Motor neuron (in vitro differentiated cells): ENCODE results near the gene TWIST2. TPM values are rescaled to one million over a fixed set of nuclear protein-coding genes. Genes with fewer than 3 reads are reported as not detected.
A peak's percentile ranks its signal among the peaks of the same experiment; 100 is the strongest.

Experiments
- ATAC-seq, 8 experiments: fragments of 200-7000 bp; cut with Tn5 transposase; replicated peaks in 6 of 8; 2 replicates each; pipeline ENCODE4 v1.8.0; 2021; ENCODE audit warnings: mild to moderate bottlenecking in 8 of 8, moderate library complexity in 8 of 8
- H3K27ac ChIP-seq, 2 donors: fragments of 250-450 bp; sonication (Bioruptor Pico); 2 replicates each; pipeline ENCODE4 v1.9.0; 2021; ENCODE audit warnings: antibody characterized with exemption in 2 of 2, mild to moderate bottlenecking in 2 of 2, moderate library complexity in 1 of 2
- H3K4me1 ChIP-seq, 2 donors: fragments of 250-450 bp; sonication (Bioruptor Pico); replicated peaks in 1 of 2; 2 replicates each; pipeline ENCODE4 v1.6.1; 2021; ENCODE audit warnings: antibody characterized with exemption in 2 of 2, mild to moderate bottlenecking in 2 of 2, moderate library complexity in 1 of 2
- H3K4me3 ChIP-seq, 5 donors: fragments of 250-450 bp; sonication (Bioruptor Pico); 2 replicates each; pipeline ENCODE4 v1.9.0; 2021; ENCODE audit warnings: antibody characterized with exemption in 5 of 5, mild to moderate bottlenecking in 5 of 5, moderate library complexity in 4 of 5
- WGBS, 10 experiments: fragments of 450-650 bp; shearing (Covaris generic); methylation state at CpG; one replicate each; pipeline ENCODE4 v1.0.0; 2022; 5-methylcytosine and 5-hydroxymethylcytosine counted together
- in situ Hi-C, 9 experiments: fragments of 400-800 bp; cut with MboI; loops; one replicate each; pipeline ENCODE4 v1.15.0; 2021; ENCODE audit warnings: low sequenced_read_pairs in 9 of 9, low pct_unique_long_range_greater_than_20kb in 2 of 9; ENCODE audit not compliant: unreplicated experiment in 9 of 9
- total RNA-seq, 8 experiments: library from RNA; unstranded; fragments of 300-600 nt; gene quantifications; 2 replicates each; pipeline versions ENCODE4 v1.2.3 to v1.2.4, GENCODE V29; 2022

Gene TWIST2
- total RNA-seq, 8 experiments from 2014 or later, result 1.00 to 41.3 (median 9.5) TPM; not detected in 3

DNA sequence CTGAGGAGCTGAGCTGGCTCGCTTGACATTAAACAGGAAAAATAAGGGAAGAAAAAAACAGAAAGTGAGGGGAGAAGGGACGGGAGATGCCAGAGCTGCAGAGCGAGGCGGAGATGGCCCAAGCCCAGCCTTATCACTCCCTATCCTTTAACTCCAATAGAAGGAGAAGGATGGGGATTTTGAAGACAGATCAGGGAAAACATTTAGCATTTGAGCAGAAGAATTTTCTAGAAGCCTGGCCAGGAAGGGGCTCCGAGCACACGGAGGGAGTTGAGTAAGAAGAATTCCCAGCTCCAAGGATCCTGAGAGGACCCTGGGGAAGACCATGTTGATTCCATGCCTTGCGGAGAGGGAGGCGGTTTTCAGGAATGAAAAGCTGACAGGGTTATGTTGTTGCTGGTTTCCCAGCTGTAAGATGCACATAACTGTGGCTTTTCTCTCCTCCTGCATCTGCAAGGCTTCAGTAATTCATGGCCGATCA is 35.6 kb downstream of the TWIST2 start:
- Histone ChIP-seq H3K4me3 (no peak overlapping the region), H3K27ac (no peak overlapping the region), H3K4me1 (peaks cover 9 to 10% of the 10 kb centered on the region in 2 donors)
- in situ Hi-C loops, result no loop called here
- WGBS, 10 experiments, result 16 to 100% (median 85%) methylated on average over 1 to 8 of the region's 9 CpGs; no CpG with 5 or more reads in 2 of the 10 experiments
- peak in 3 of 8 experiments; percentile 13 to 58 (median 44) for ATAC-seq

DNA sequence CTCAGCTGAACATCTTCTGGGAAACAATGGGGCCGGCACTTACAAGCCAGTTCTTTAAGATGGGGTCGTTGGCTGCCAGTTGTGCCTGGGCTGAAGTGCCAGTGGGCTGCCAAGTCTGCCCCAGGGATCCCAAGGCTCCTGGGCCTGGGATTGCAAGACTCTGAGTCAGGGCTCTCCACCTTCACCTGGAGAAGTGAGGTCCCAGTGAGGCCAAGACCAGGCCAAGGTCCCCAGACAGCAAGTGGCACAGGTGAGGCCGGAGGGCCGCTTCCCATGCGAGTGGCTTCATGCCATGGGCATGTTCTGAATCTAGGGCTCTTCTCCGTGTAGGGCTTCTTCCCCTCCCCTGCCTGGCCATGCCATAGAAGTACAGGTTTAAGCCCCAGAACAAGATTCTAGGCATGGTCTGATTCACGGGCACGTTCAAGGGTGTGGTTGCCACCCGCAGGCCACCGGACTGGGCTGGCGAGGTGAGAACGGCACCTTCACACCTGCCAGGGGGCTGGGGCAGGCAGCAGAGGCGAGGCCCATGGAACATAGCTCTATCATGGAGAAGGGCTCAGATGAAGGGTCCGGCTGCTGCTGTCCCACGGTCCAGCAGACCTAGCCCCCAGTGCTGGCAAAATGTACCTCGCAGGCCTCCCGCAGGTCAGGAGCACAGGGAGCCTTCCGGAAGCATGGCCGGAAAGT is 36.4 kb downstream of the TWIST2 start:
- Histone ChIP-seq H3K4me1 (peaks cover 1 to 4% of the 10 kb centered on the region in 2 donors), H3K4me3 (no peak overlapping the region), H3K27ac (no peak overlapping the region)
- no peak for ATAC-seq
- WGBS, 10 experiments, result 30 to 100% (median 67%) methylated on average over 1 to 7 of the region's 19 CpGs; no CpG with 5 or more reads in 3 of the 10 experiments
- in situ Hi-C loops, result no loop called here

DNA sequence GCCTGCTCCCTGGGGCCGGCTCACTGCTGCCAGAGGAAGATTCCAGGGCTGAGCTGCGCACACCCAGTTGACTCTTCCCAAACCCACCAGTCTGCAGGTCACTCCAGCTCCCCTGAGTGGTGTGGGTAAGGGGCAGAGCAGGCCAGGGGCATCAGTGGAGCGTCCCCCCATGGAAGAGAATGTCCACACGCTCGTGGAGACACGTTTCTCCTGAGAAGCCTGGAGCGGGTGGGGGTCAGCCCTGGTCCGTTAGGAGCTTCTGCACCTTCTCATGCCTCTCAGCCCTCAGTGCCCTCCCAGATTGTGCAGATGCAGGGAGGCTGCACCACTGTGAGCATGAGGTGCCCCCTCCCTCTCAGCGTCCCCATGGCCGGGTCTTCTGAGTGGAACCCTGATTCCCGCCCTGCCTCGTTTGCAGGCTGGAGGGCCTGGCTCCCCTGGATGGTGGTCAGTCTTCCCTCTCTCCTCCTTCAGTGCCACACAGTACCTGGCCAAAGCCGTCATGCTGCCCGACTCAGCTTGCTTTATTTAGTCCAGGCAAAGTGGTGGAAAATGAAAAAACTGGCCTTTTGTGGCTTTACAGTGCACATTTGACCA is 37.0 kb downstream of the TWIST2 start:
- ATAC-seq, result no peak
- H3K27ac ChIP-seq, result no peak overlapping the region
- 80 to 94% (median 90%) methylated on average over 2 to 5 of the region's 14 CpGs; no CpG with 5 or more reads in 7 of the 10 experiments for WGBS, 10 experiments
- in situ Hi-C loops, result no loop called here
- no peak overlapping the region for H3K4me3 ChIP-seq
- peaks cover 0 to 3% of the 10 kb centered on the region in 2 donors for H3K4me1 ChIP-seq

DNA sequence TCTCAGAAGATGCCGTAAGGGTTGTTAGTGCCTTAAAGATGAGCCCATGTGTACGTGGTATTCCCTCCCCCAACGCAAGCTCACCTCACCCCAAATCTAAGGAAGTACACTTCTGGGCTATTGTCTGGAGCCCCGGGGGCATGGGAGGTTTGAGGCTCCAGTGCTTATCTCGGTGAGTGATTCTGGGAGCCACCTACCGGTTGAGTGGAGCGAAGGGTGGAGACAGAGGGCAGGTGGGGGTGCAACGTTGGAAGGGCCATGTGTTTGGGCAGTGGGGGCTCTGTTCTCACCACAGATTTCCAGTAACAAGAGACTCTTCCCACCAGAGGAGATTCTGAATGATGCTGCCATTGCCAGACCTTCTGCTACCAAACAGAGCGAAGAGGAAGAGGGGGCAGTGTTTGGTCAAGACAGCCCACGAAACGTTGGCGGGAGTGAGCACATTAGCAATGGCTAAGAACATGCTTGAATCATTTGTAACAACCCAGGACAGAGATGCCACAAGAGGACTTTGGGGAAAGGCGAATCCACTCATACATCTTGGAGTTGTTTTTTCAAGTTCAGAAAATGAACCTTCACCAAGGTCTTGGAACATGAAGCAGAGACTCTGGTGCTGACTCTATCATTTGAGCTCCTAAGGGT is 38.7 kb downstream of the TWIST2 start:
- H3K4me3 ChIP-seq, result no peak overlapping the region
- H3K27ac ChIP-seq, result no peak overlapping the region
- in situ Hi-C loops, result no loop called here
- H3K4me1 ChIP-seq, result peaks cover 0 to 3% of the 10 kb centered on the region in 2 donors
- WGBS, 10 experiments, result 40 to 92% (median 79%) methylated on average over 4 to 9 of the region's 13 CpGs; no CpG with 5 or more reads in 6 of the 10 experiments
- ATAC-seq, result no peak

DNA sequence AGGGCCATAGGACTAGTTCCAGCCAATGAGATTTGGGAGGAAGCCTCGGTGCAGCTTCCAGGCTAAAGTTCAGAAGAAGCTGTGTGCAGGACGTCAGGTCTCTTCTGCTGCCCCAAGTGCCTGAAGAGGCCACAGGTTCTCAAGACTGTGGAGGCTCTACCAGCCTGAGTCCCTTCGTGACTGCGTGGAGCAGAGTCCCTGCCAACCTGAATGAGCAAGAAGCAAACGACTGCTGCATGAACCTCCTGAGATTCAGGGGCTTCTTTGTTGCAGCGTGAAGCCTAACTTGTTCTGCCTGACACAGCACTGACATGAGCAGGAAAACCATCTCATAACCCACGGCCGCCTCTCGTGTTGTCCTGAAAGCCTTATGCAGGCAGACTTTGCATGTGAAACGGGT is 39.7 kb downstream of the TWIST2 start:
- in situ Hi-C loops, result no loop called here
- H3K27ac ChIP-seq, result no peak overlapping the region
- H3K4me1 ChIP-seq, result peaks cover 0 to 3% of the 10 kb centered on the region in 2 donors
- WGBS, 10 experiments, result 38 to 100% (median 85%) methylated on average over 1 to 7 of the region's 10 CpGs; no CpG with 5 or more reads in 2 of the 10 experiments
- no peak for ATAC-seq
- no peak overlapping the region for H3K4me3 ChIP-seq

DNA sequence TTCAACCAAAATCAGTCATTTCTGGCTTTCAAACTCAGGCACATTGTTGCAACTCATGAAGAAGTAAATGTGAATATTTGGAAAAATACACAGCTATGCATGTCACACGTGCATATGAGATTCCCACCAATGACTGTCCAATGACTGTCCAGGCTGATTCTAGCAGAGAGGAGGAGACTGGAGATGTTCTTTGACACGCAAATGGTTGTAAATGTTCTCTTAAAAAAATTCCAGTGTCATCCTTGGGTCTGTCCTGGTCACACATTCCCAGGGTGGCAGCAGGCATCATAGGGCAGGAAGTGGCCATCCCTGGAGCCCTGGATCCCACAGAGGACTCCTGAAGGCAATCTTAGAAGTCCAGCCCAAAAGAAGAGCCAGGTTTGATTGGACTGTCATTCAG is 40.9 kb downstream of the TWIST2 start:
- ATAC-seq, result peak in 1 of 8 experiments; percentile 10
- peaks cover 0 to 5% of the 10 kb centered on the region in 2 donors for H3K4me1 ChIP-seq
- H3K4me3 ChIP-seq, result no peak overlapping the region
- no peak overlapping the region for H3K27ac ChIP-seq
- in situ Hi-C loops, result no loop called here
- WGBS, 10 experiments, result 25 to 76% (median 60%) methylated on average over 1 to 2 of the region's 2 CpGs; no CpG with 5 or more reads in 5 of the 10 experiments

DNA sequence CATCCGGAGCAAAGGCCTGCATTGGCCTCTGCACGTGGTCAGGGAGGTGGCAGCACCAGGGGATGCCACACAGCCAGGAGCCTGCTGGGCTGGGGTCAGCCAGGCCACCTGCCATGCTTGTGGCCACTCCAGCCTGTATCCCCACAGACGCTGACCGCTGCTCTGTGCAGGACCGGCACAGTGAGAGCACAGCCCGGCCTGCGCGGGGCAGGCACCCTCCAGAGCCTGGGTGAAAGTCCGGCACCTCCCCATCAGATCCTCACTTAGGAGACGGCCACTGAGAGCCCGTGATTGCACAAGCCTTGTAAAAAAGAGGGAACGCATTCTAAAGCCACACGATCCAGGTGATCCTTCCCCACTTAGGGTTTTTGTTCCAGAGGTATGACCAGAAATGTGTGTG is 42.2 kb downstream of the TWIST2 start:
- Histone ChIP-seq H3K27ac (no peak overlapping the region), H3K4me3 (no peak overlapping the region), H3K4me1 (peaks cover 4 to 12% of the 10 kb centered on the region in 2 donors)
- WGBS, 10 experiments, result 40 to 100% (median 100%) methylated on average over 1 to 4 of the region's 13 CpGs; no CpG with 5 or more reads in 6 of the 10 experiments
- ATAC-seq, result no peak
- in situ Hi-C loops, result no loop called here

DNA sequence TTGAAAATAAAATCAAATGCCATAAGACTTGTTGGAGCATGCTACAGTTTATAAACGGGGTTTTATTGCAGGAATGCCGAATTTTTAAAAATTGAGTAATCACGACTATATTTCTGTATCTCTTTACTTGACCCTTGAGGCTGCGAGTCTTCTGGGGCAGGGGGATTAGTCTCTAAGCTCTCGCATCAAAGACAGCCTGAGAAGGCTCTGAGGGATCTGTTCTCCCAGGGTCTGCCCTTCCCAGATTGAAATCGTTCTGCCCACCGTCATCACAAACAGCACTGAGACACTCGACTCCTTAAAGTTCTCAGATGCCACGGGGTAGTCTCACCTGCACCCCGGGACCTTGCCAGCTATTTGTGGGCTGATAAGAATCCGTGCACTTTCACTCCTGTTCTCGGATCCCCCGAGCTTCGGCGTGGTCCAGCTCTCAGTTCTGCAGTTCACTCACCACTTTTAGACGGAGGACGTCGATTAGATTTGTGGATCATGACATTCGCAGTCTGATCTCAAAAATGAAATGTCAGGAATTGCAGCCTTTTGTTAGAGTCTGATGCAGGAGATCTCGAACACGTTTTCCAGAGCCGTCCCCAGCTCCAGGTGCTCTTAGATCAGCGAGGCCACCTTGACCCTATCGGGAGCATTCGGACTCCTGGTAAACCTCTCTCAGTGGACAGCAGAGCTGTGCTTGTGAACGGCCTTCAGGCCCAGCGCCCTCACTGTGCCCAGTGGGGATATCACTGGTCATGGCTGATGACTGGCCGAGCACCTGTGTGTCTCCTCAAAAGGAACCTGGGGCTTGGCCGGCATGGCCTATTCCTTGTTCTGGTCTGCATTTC is 43.0 kb downstream of the TWIST2 start:
- Histone ChIP-seq H3K27ac (no peak overlapping the region), H3K4me1 (peaks cover 11 to 19% of the 10 kb centered on the region in 2 donors), H3K4me3 (no peak overlapping the region)
- in situ Hi-C loops, result no loop called here
- WGBS, 10 experiments, result 12 to 100% (median 82%) methylated on average over 1 to 13 of the region's 29 CpGs
- no peak for ATAC-seq

DNA sequence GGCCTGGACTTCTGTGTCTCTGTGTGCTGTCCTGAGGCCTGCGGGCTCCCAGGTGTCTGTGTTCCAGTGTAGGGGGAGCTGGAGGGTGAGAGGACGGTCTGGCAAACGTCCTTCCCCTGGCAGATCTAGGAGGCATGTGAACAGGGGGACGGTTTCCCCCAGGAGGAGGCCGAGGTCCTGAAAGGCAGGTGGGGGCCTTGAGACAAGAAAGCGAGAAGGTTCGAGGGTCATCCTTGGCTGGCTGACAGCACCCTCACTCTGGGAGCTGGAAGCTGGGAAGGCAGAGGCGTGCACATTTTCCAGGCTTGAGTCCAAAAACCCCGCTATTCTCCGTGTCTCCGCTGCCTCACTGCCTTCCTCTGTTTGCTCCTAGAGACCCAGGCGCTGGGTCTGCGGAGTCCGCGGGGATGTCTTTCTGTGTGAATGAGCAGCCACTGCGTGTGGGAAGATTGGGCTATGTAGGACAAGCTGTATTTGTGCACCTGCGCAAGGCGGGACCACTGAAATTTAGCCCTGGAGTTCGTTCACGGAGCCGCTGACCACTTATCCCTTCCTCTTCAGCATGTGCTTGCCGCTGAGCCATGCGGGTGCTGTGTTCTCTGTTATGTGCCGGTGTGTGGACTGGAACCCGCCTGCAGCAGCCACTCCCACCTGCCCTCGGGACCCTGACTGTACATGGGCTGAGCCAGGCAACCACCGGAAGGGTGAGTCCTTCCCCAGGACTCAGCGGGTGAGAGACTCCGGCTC is 43.7 kb downstream of the TWIST2 start:
- H3K27ac ChIP-seq, result no peak overlapping the region
- peak in 3 of 8 experiments; percentile 2 to 16 (median 4) for ATAC-seq
- WGBS, 10 experiments, result 18 to 100% (median 78%) methylated on average over 1 to 11 of the region's 29 CpGs; no CpG with 5 or more reads in 4 of the 10 experiments
- in situ Hi-C loops, result no loop called here
- H3K4me1 ChIP-seq, result peaks cover 19 to 27% of the 10 kb centered on the region in 2 donors
- no peak overlapping the region for H3K4me3 ChIP-seq

DNA sequence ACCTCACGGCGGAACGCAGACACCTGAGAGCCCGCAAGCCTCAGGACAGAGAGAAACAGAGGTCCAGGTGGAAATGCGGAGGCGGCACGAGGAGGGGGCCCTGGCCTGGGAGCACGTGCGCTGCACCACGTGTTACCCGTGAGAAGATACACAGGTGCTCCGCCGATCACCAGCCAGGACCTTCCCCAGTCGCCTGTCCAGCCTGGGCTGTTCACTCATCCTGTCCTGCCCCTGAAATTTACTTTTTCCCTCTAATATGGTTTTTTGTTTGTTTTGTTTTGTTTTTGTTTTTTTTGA is 44.3 kb downstream of the TWIST2 start:
- in situ Hi-C loops, result no loop called here
- WGBS, 10 experiments, result 40 to 100% (median 86%) methylated on average over 1 to 7 of the region's 14 CpGs; no CpG with 5 or more reads in 4 of the 10 experiments
- H3K4me3 ChIP-seq, result no peak overlapping the region
- H3K4me1 ChIP-seq, result peaks cover 24 to 32% of the 10 kb centered on the region in 2 donors
- no peak overlapping the region for H3K27ac ChIP-seq
- no peak for ATAC-seq

DNA sequence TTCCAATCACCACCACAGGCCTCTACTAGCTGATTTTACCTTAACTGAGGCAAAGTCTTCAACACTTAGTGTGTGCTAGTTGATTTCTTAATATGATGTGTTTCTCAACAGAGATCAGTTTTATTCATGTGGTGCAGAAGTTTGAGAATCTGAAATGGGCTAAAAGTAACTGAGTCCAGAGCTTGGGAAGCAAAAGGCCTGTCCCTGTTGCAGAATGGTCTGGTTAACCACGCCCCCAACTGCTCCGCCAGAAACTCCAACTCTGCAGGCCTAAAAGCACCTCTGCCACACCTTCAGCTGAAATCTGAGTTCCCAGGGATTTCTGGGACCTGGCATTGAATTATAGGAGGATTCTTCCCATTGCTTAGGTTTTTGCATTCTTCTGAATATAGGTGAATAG is 44.9 kb downstream of the TWIST2 start:
- in situ Hi-C loops, result no loop called here
- WGBS, 10 experiments, result 28 to 100% (median 80%) methylated on average over 1 to 2 of the region's 2 CpGs; no CpG with 5 or more reads in 5 of the 10 experiments
- ATAC-seq, result no peak
- H3K27ac ChIP-seq, result no peak overlapping the region
- H3K4me3 ChIP-seq, result no peak overlapping the region
- peaks cover 30 to 39% of the 10 kb centered on the region in 2 donors for H3K4me1 ChIP-seq

DNA sequence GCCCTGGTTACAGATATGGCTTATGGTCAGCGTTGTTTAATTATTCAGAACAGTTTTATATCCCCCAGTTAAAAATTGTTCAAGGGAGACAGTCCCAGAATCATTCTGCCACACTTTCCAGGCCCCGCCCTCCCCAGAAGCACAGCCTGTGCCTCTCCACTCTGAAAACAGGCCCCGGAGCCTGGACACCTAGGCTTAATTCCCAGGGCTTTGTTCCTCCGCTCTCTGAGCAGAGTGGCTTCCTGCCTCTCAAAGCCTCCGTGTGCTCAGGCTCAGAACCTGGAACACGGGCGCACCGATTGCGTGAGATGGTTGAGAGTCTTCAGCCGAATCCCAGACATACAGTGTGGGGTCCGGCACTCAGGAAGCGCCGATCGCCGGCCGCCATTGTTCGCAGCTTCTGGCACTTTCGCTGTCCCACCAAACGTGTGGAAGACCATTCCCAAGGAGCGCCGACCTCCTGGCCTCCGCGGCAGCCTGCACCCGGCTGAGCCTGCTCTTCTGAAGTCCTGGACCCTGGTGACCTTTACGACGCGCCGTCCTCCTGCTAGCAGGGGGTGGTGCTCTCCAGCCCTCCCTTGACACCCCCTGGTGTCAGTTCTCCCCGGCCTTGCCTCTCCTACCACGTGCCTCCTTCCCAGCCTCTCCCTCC is 45.6 kb downstream of the TWIST2 start:
- Histone ChIP-seq H3K4me1 (peaks cover 35 to 41% of the 10 kb centered on the region in 2 donors), H3K4me3 (no peak overlapping the region), H3K27ac (no peak overlapping the region)
- no peak for ATAC-seq
- 6 to 100% (median 83%) methylated on average over 1 to 13 of the region's 30 CpGs; no CpG with 5 or more reads in 2 of the 10 experiments for WGBS, 10 experiments
- in situ Hi-C loops, result no loop called here
